ENCODE results near the gene PRUNE2.

- TF ChIP-seq, protein P1, sequence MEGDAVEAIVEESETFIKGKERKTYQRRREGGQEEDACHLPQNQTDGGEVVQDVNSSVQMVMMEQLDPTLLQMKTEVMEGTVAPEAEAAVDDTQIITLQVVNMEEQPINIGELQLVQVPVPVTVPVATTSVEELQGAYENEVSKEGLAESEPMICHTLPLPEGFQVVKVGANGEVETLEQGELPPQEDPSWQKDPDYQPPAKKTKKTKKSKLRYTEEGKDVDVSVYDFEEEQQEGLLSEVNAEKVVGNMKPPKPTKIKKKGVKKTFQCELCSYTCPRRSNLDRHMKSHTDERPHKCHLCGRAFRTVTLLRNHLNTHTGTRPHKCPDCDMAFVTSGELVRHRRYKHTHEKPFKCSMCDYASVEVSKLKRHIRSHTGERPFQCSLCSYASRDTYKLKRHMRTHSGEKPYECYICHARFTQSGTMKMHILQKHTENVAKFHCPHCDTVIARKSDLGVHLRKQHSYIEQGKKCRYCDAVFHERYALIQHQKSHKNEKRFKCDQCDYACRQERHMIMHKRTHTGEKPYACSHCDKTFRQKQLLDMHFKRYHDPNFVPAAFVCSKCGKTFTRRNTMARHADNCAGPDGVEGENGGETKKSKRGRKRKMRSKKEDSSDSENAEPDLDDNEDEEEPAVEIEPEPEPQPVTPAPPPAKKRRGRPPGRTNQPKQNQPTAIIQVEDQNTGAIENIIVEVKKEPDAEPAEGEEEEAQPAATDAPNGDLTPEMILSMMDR (IDR thresholded peaks at IDR 0.05) = no peak
- no peak for TF ChIP-seq POLR2A (IDR thresholded peaks at IDR 0.05)
Measured at GRCh38 chr9:76609285-76610010, 296.5 kb downstream of the PRUNE2 start.
